Measurements from ENCODE around the gene DRD4.
"Not testable (repeated sequence)": the region's sequence is repeated elsewhere in the genome, so short reads cannot be mapped to it uniquely, and the experiment has no call there.

- not testable (repeated sequence) for TF ChIP-seq EZH2 (IDR thresholded peaks at IDR 0.05); POLR2AphosphoS5 (IDR thresholded peaks at IDR 0.05; ENCODE audit: borderline replicate concordance, low read depth, low read length); FOXP2 (optimal IDR thresholded peaks at IDR 0.05; ENCODE audit: control extremely low read depth, extremely low read length, insufficient read depth)
Measured at GRCh38 chr11:647672-648158, 10.6 kb downstream of the DRD4 start.
